ENCODE measurements around the gene NEMP1. TPM values are rescaled to one million over a fixed set of nuclear protein-coding genes. Genes with fewer than 3 reads are reported as not detected.

NEMP1 gene
- total RNA-seq, 1 experiment from 2014 or later = 63.2 TPM

GRCh38 chr12:57042695-57043094 is 35.9 kb downstream of the NEMP1 start:
- no peak for TF ChIP-seq CTCF (IDR thresholded peaks at IDR 0.05; ENCODE audit: unreplicated experiment)
- Mint-ChIP-seq H3K9me3 (ENCODE audit: low read depth, unreplicated experiment) (no peaks in the 10 kb centered on the region), H3K4me3 (ENCODE audit: low read depth, unreplicated experiment) (no peak overlapping the region), H3K27me3 (ENCODE audit: unreplicated experiment) (peaks cover 100% of the 10 kb centered on the region), H3K27ac (ENCODE audit: unreplicated experiment) (no peak overlapping the region), H3K4me1 (ENCODE audit: low read depth, unreplicated experiment) (no peaks in the 10 kb centered on the region), H3K36me3 (ENCODE audit: insufficient read depth, unreplicated experiment) (no peaks in the 10 kb centered on the region)
- CTCF ChIA-PET = no interaction called here
- no peak for DNase-seq
- intact Hi-C loops (cut with micrococcal nuclease; ENCODE audit: unreplicated experiment) = no loop called here
- BruUV-seq (replicated peaks) = no TSS peak

- intact Hi-C loops (cut with micrococcal nuclease; ENCODE audit: unreplicated experiment) = no loop called here
- no peaks in the 10 kb centered on the region for H3K36me3 Mint-ChIP-seq (ENCODE audit: insufficient read depth, unreplicated experiment)
- no peaks in the 10 kb centered on the region for H3K4me1 Mint-ChIP-seq (ENCODE audit: low read depth, unreplicated experiment)
- H3K4me3 Mint-ChIP-seq (ENCODE audit: low read depth, unreplicated experiment) = no peak overlapping the region
- no TSS peak for BruUV-seq (replicated peaks)
- H3K27me3 Mint-ChIP-seq (ENCODE audit: unreplicated experiment) = peaks cover 100% of the 10 kb centered on the region
- no peaks in the 10 kb centered on the region for H3K9me3 Mint-ChIP-seq (ENCODE audit: low read depth, unreplicated experiment)
- no peak for DNase-seq
- no peak overlapping the region for H3K27ac Mint-ChIP-seq (ENCODE audit: unreplicated experiment)
- no peak for TF ChIP-seq CTCF (IDR thresholded peaks at IDR 0.05; ENCODE audit: unreplicated experiment)
- CTCF ChIA-PET = interaction anchor here (0.5 kb wide), 1 partner anchor 19 kb away, joined by 3 read pairs; no protein-coding TSS in a partner anchor
Observed at GRCh38 chr12:57040750-57041149, 37.8 kb downstream of the NEMP1 start.

GRCh38 chr12:57040211-57040610 is 38.4 kb downstream of the NEMP1 start:
- Mint-ChIP-seq H3K4me1 (ENCODE audit: low read depth, unreplicated experiment) (no peaks in the 10 kb centered on the region), H3K27ac (ENCODE audit: unreplicated experiment) (no peak overlapping the region), H3K4me3 (ENCODE audit: low read depth, unreplicated experiment) (no peak overlapping the region), H3K36me3 (ENCODE audit: insufficient read depth, unreplicated experiment) (no peaks in the 10 kb centered on the region), H3K9me3 (ENCODE audit: low read depth, unreplicated experiment) (no peaks in the 10 kb centered on the region), H3K27me3 (ENCODE audit: unreplicated experiment) (peaks cover 100% of the 10 kb centered on the region)
- no peak for DNase-seq
- intact Hi-C loops (cut with micrococcal nuclease; ENCODE audit: unreplicated experiment) = no loop called here
- no peak for TF ChIP-seq CTCF (IDR thresholded peaks at IDR 0.05; ENCODE audit: unreplicated experiment)
- BruUV-seq (replicated peaks) = no TSS peak
- CTCF ChIA-PET = interaction anchor here (0.5 kb wide), 1 partner anchor 19 kb away, joined by 3 read pairs; no protein-coding TSS in a partner anchor

- CTCF ChIA-PET = no interaction called here
- Mint-ChIP-seq H3K4me3 (ENCODE audit: low read depth, unreplicated experiment) (no peak overlapping the region), H3K27ac (ENCODE audit: unreplicated experiment) (no peak overlapping the region), H3K27me3 (ENCODE audit: unreplicated experiment) (peaks cover 94% of the 10 kb centered on the region), H3K9me3 (ENCODE audit: low read depth, unreplicated experiment) (no peaks in the 10 kb centered on the region), H3K4me1 (ENCODE audit: low read depth, unreplicated experiment) (no peaks in the 10 kb centered on the region), H3K36me3 (ENCODE audit: insufficient read depth, unreplicated experiment) (no peaks in the 10 kb centered on the region)
- intact Hi-C loops (cut with micrococcal nuclease; ENCODE audit: unreplicated experiment) = no loop called here
- no peak for TF ChIP-seq CTCF (IDR thresholded peaks at IDR 0.05; ENCODE audit: unreplicated experiment)
- no peak for DNase-seq
- no TSS peak for BruUV-seq (replicated peaks)
Observed at GRCh38 chr12:57039016-57039798, 39.4 kb downstream of the NEMP1 start.
